CD4-positive, alpha-beta T cell treated with Interleukin-17A for 4 hours (primary cell): ENCODE data around the gene NAE1.
"Not testable (repeated sequence)": the region's sequence is repeated elsewhere in the genome, so short reads cannot be mapped to it uniquely, and the experiment has no call there.

Source experiments
- DNase-seq: peaks from one replicate; pipeline ENCODE4 v3.0.0-alpha.2; 2020; ENCODE audit warnings: mixed read lengths

NAE1 gene

GRCh38 chr16:66830422-66831404 lies at the start of gene NAE1:
NAE1 (minus strand) TSS chr16:66830976; CDS start chr16:66830899, 77 bp downstream.
- DNase-seq: peak; percentile 93

- DNase-seq: no peak
These were observed 47.3 kb upstream of the NAE1 start for GRCh38 chr16:66878067-66878466.

DNA sequence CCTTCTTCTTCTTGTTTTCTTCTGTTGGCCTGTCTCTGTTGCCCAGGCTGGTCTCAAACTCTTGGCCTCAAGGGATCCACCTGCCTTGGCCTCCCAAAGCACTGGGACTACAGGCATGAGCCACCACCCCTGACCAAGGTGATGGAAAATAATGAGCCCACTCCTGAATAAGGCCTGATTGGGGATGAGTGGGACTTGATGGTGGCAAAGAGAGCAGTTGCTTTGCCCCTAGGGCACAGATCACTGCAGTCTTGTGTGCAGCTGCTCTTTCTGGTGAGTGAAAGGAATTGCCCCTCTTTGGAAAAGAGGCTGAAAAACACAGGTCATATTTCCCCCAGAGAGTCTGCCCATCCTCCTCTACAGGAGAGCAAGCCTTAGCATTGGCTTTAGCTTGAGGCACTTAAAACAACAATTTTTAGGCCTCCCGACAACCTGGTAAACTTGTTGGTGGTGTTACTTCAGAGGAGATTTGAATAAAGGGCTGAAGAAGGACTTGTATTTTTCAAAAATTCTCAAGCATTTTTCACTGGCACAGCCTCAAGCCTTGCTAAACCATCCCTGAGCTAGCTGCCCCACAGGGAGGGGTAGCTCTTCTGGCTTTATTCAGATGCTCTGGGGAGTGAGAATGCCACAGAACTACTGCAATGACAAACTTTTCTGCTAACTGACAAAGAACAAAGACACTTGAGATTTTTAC lies 43.5 kb upstream of the NAE1 start:
- no peak for DNase-seq

DNA sequence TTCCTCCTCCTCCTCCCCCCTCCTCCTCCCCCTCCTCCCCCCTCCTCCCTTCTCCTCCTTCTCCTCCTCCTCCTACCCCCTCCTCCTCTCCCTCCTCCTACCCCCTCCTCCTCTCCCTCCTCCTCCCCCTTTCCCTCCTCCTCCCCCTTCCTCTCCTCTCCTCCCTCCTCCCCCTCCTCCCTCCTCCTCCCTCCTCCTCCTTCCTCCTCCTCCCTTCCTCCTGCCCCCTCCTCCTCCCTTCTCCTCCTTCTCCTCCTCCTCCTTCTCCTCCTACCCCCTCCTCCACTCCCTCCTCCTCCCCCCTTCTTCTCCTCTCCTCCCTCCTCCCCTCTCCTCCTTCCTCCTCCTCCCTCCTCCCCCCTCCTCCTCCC lies 42.9 kb upstream of the NAE1 start:
- DNase-seq: no peak

- peak; percentile 94 for DNase-seq
These were observed 42.3 kb upstream of the NAE1 start for GRCh38 chr16:66872943-66873684.

- no peak for DNase-seq
These were observed 41.8 kb upstream of the NAE1 start for GRCh38 chr16:66872559-66872942.

DNA sequence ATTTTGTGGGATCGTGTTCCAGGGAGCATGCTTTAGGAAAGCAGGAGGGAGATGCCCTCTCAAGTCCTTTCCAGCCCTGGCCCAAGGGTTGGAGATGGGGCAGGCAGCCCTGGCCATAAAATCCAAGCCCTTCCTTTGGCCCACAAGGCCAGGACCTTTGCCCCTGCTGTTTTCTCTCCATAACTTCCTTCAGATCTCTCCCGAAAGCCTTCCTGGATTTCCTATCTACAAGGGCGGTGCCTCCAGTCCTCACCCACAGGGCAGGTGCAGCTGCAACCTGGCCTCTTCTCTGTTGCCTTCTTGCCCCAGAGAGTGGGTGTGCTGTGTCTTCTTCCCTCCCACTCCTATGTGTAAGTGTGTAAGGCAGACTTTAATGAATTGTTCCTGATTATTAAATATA lies 41.1 kb upstream of the NAE1 start:
- no peak for DNase-seq

- DNase-seq: not testable (repeated sequence)
These were observed 40.6 kb upstream of the NAE1 start for GRCh38 chr16:66871363-66871762.

GRCh38 chr16:66869424-66869823 lies 38.6 kb upstream of the NAE1 start:
- DNase-seq: no peak

DNA sequence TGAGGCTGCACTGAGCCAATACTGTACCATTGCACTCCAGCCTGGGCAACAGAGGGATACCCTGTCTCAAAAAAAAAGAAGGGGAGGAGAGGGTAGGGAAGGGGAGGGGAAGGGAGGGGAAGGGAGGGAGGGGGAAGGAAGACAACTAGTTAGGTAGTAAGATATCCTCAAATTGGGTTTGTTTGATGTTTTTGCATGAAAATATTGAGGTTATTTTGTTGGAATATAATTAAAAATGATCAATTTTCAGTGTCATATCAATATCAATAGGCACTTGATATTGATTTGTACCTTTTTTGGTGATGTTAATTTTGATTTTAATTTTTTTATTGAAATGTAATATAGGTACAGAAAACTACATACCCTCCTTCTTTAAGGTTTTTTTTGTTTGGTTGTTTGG lies 32.9 kb upstream of the NAE1 start:
- no peak for DNase-seq

GRCh38 chr16:66862023-66862520 lies 31.3 kb upstream of the NAE1 start:
- DNase-seq: no peak

- no peak for DNase-seq
These were observed 28.8 kb upstream of the NAE1 start for GRCh38 chr16:66859397-66860068.

GRCh38 chr16:66858740-66859396 lies 28.1 kb upstream of the NAE1 start:
- DNase-seq: no peak

DNA sequence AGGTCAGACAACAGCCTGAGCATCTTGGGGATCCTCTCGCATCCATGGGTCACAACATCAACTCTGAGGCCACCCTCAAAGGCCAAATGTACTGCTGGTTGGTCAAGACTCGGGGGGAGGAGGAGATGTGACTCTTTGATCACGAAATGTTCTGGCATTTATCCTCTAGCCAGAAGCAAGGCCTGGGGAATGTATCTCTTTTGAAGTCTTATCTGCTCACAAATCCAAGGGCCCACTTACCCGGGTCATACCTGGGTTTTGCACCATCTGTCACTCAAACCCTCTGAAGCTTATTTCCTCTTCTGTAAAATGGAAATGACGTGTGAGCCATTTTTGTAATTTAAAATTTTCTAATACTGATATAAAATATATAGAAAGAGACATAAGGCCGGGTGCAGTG lies 26.7 kb upstream of the NAE1 start:
- no peak for DNase-seq

DNA sequence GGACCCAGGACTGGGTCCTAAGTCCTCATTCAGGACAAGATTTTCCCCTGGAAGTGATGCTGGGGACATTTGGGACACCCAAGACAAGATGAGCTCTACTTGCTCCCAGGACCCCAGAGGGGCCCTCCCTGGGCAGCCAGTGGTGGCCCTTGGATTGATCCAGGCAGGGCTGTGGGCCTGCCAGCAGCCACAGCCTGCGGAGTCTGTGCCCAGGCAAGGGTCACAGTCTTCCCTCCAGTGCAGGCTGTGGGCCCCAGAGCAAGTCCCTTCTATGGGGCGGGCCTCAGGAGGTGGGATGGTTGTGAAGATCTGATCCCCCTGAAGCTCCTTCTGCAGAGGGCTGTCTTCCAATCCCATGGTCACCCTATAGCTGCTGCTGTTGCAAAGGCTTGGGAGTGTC lies 26.0 kb upstream of the NAE1 start:
- no peak for DNase-seq

GRCh38 chr16:66856184-66856730 lies 25.5 kb upstream of the NAE1 start:
- no peak for DNase-seq

DNA sequence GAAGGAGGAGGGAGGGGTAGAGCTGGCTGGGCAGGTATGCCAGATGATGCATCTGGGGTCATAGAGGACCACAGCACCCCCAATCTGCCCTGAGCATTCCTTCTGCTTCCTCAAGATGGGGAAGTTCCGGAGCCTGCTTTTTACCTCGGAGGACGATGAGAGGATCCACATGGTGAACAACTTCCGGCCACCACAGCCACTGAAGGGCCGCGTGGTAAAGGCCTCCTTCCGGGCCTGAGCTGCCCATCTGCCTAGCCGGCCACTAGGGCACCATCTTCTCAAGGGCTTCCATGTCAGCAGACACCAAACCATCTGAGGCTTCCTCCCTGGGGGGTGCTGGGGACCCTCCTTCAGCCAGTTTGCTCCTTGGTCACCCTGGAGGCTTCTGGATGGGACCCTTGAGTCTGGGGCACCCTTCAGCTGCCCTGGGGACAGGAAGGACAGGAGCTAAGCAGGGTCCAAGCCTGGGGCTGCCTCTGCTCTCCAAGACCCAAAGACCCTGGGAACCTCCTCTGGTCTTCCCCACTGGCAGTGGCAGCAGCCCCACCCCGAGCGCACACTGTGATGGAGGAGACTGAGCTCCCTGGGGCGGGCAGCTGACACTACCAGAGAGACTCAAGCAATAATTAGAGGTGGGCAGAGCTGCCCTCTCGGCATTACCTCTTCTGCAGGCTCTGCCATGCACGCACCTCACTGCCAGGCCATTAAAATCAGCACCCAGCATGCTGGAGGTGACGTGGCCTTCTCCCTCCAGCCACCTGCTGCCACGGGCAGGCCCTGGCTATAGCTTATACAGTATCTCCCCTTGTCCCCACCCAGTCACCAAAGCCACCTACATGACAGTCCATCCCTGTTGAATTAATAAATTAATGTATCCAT lies 22.7 kb upstream of the NAE1 start:
- no peak for DNase-seq

DNA sequence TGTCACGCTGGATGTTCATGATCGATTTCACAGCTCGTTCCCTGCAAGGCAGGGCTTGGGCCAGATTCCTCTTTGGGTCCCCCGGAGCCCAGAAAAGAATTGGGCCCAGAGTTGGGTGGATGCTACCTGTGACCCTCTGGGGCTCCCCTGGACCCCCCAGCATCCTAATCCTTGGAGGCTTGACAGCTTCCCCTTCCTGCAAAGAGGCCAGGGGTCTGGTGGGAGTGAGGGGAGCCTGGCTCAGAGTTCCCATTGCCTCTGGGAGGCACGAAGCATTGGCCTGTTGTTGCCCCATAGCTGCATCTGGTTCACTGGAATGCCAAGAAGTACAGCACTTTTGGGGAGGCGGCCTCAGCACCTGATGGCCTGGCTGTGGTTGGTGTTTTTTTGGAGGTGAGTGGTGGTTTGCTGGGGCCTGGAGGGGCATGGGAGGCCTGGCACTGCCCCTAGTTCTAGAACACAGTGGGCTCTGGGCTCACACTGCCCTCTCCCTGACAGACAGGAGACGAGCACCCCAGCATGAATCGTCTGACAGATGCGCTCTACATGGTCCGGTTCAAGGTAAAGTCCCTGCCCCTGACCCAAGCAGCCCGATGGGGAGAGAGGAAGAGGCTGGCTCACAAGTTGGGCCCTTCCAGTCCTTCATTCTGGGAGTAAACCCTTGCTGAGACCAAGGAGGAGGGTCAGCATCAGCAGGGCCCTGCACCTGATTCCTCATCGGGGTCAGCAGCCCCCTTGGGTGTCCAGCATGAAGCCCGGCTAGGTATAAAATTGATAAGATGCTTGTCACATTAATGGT lies 20.6 kb upstream of the NAE1 start:
- no peak for DNase-seq

GRCh38 chr16:66850115-66850815 lies 19.5 kb upstream of the NAE1 start:
- DNase-seq: no peak
